GM12878 (cell line): ENCODE measurements around the gene MRTFA. TPM values are rescaled to one million over a fixed set of nuclear protein-coding genes. Genes with fewer than 3 reads are reported as not detected.

Experiments used
- BCL11A ChIP-seq: IDR thresholded peaks from 2 replicates; pipeline ENCODE4 v1.6.1; 2011; ENCODE audit warnings: low read depth, low read length
- CREM ChIP-seq: IDR thresholded peaks from 2 replicates; pipeline ENCODE4 v1.6.1; 2014; ENCODE audit warnings: antibody characterized with exemption, low read depth
- E2F8 ChIP-seq: fragments of 450-650 bp; IDR thresholded peaks from 2 replicates; pipeline ENCODE4 v1.6.1; 2018; ENCODE audit warnings: mild to moderate bottlenecking, low read depth, moderate library complexity; ENCODE audit not compliant: partially characterized antibody
- GABPA ChIP-seq: IDR thresholded peaks from 2 replicates; pipeline ENCODE4 v1.6.1; 2014; ENCODE audit warnings: antibody characterized with exemption, low read depth, mild to moderate bottlenecking, inconsistent platforms
- IKZF2 ChIP-seq, 2 experiments: fragments of 450-650 bp; IDR thresholded peaks; 2 replicates each; pipeline ENCODE4 v1.6.1; 2017; ENCODE audit warnings: mild to moderate bottlenecking in 2 of 2, moderate library complexity in 2 of 2
- JUND ChIP-seq: IDR thresholded peaks from 2 replicates; pipeline ENCODE4 v1.6.1; 2012; ENCODE audit warnings: low read depth, mild to moderate bottlenecking, low read length, improper control_type of control experiment, moderate library complexity
- MAX ChIP-seq: IDR thresholded peaks from 2 replicates; pipeline ENCODE4 v1.6.1; 2012; ENCODE audit warnings: low read depth, low read length, improper control_type of control experiment
- NR2F1 ChIP-seq: fragments of 450-650 bp; conservative IDR thresholded peaks from 2 replicates; pipeline ENCODE4 v1.6.1; 2017; ENCODE audit warnings: mild to moderate bottlenecking
- PAX8 ChIP-seq: fragments of 450-650 bp; IDR thresholded peaks from 2 replicates; pipeline ENCODE4 v1.6.1; 2017; ENCODE audit warnings: mild to moderate bottlenecking, moderate library complexity
- RELA ChIP-seq: fragments of 450-650 bp; IDR thresholded peaks from 2 replicates; pipeline ENCODE4 v1.8.0; 2014; ENCODE audit warnings: borderline replicate concordance; ENCODE audit not compliant: partially characterized antibody
- SIX5 ChIP-seq: IDR thresholded peaks from 2 replicates; pipeline ENCODE4 v1.6.1; 2011; ENCODE audit warnings: mild to moderate bottlenecking, low read depth, low read length, moderate library complexity; ENCODE audit not compliant: severe bottlenecking
- TARDBP ChIP-seq: IDR thresholded peaks from 2 replicates; pipeline ENCODE4 v1.6.1; 2016; ENCODE audit warnings: borderline replicate concordance
- polyA plus RNA-seq, 11 experiments: library from polyadenylated mRNA; depleted of rRNA in 4 of 11; unstranded in 6 of 11; stranded (reverse) in 5 of 11; fragments of >200 nt; fragmentation: Nextera tagmentation in 4 of 11; fragmentation: Illumina TruSeq in 1 of 11; extraction: Ambion mirVana in 4 of 11; extraction: Trizol in 1 of 11; gene quantifications; 1 replicate in 1 of 11; 2 replicates in 10 of 11; pipeline versions ENCODE4 v1.2.1 to v1.2.3, GENCODE V29; 2011 to 2016; ENCODE audit warnings: inconsistent platforms in 2 of 11, missing spikeins in 2 of 11, low read depth in 1 of 11
- total RNA-seq, 4 experiments: library from RNA; depleted of rRNA in 3 of 4; stranded (reverse); fragments of >200 nt in 3 of 4; fragmentation: Illumina TruSeq in 1 of 4; extraction: Trizol in 1 of 4; gene quantifications; 2 replicates each; pipeline versions ENCODE4 v1.2.1 to v1.2.3, GENCODE V29; 2013 to 2021
- TF ChIP-seq, protein P1 (sequence below): fragments of 450-650 bp; IDR thresholded peaks from 2 replicates; pipeline ENCODE4 v1.6.1; 2017; ENCODE audit warnings: mild to moderate bottlenecking, moderate library complexity
- TF ChIP-seq, protein P2 (sequence below): IDR thresholded peaks from 2 replicates; pipeline ENCODE4 v1.6.1; 2011; ENCODE audit warnings: borderline replicate concordance, low read depth, mild to moderate bottlenecking, moderate library complexity, low read length; ENCODE audit not compliant: insufficient read depth, poor library complexity, severe bottlenecking

The MRTFA gene
- total and polyA plus RNA-seq, 10 of the 15 experiments (the other 5 are each of a cell fraction or from before 2014, with no cell fraction given): 2.0 to 63.9 (median 17.9) TPM

- no peak for TF ChIP-seq JUND
- no peak for TF ChIP-seq TARDBP
- TF ChIP-seq, protein P1, sequence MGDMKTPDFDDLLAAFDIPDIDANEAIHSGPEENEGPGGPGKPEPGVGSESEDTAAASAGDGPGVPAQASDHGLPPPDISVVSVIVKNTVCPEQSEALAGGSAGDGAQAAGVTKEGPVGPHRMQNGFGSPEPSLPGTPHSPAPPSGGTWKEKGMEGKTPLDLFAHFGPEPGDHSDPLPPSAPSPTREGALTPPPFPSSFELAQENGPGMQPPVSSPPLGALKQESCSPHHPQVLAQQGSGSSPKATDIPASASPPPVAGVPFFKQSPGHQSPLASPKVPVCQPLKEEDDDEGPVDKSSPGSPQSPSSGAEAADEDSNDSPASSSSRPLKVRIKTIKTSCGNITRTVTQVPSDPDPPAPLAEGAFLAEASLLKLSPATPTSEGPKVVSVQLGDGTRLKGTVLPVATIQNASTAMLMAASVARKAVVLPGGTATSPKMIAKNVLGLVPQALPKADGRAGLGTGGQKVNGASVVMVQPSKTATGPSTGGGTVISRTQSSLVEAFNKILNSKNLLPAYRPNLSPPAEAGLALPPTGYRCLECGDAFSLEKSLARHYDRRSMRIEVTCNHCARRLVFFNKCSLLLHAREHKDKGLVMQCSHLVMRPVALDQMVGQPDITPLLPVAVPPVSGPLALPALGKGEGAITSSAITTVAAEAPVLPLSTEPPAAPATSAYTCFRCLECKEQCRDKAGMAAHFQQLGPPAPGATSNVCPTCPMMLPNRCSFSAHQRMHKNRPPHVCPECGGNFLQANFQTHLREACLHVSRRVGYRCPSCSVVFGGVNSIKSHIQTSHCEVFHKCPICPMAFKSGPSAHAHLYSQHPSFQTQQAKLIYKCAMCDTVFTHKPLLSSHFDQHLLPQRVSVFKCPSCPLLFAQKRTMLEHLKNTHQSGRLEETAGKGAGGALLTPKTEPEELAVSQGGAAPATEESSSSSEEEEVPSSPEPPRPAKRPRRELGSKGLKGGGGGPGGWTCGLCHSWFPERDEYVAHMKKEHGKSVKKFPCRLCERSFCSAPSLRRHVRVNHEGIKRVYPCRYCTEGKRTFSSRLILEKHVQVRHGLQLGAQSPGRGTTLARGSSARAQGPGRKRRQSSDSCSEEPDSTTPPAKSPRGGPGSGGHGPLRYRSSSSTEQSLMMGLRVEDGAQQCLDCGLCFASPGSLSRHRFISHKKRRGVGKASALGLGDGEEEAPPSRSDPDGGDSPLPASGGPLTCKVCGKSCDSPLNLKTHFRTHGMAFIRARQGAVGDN: no peak
- no peak for TF ChIP-seq MAX
- TF ChIP-seq, protein P2, sequence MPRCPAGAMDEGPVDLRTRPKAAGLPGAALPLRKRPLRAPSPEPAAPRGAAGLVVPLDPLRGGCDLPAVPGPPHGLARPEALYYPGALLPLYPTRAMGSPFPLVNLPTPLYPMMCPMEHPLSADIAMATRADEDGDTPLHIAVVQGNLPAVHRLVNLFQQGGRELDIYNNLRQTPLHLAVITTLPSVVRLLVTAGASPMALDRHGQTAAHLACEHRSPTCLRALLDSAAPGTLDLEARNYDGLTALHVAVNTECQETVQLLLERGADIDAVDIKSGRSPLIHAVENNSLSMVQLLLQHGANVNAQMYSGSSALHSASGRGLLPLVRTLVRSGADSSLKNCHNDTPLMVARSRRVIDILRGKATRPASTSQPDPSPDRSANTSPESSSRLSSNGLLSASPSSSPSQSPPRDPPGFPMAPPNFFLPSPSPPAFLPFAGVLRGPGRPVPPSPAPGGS: no peak
- no peak for TF ChIP-seq GABPA
- TF ChIP-seq SIX5: no peak
- no peak for TF ChIP-seq E2F8
- no peak for TF ChIP-seq BCL11A
- TF ChIP-seq PAX8: no peak
- no peak for TF ChIP-seq RELA
- TF ChIP-seq CREM: no peak
- no peak for TF ChIP-seq NR2F1
- no peak for TF ChIP-seq IKZF2 (IDR thresholded peaks at IDR 0.05)
These were observed 231.1 kb downstream of the MRTFA start (continued) for GRCh38 chr22:40405178-40406062.
